Measurements from ENCODE around the gene FAM135A. TPM values are rescaled to one million over a fixed set of nuclear protein-coding genes. Genes with fewer than 3 reads are reported as not detected.

Gene FAM135A
- total RNA-seq, 2 donors from 2014 or later, result 25.8 to 34.0 TPM

GRCh38 chr6:70412252-70413113, 825 bp upstream of the FAM135A start:
- H3K27me3 ChIP-seq (ENCODE audit: control insufficient read depth, insufficient read depth, low read length, poor library complexity, severe bottlenecking), result peaks cover 10% of the 10 kb centered on the region
- peak overlapping the region; percentile 89 for H3K4me3 Mint-ChIP-seq
- peaks cover 5% of the 10 kb centered on the region for H3K36me3 Mint-ChIP-seq (ENCODE audit: low read depth)
- no peaks in the 10 kb centered on the region for H3K4me1 ChIP-seq (ENCODE audit: control insufficient read depth, insufficient read depth, low read length)
- no peak for DNase-seq
- H3K27me3 Mint-ChIP-seq (ENCODE audit: insufficient read depth), result peaks cover 8% of the 10 kb centered on the region
- 42 to 58% methylated on average over 14 to 25 of the region's 25 CpGs for WGBS, 2 experiments (ENCODE audit: insufficient coverage in 1 of 2, insufficient read length in 1 of 2)
- peaks cover 7% of the 10 kb centered on the region for H3K4me1 Mint-ChIP-seq
- H3K9me3 ChIP-seq (ENCODE audit: control insufficient read depth, low read length), result no peaks in the 10 kb centered on the region
- no peak for TF ChIP-seq CTCF (conservative IDR thresholded peaks at IDR 0.05)
- peaks cover 3% of the 10 kb centered on the region for H3K36me3 ChIP-seq (ENCODE audit: control insufficient read depth, insufficient read depth, low read length)
- H3K4me3 ChIP-seq (ENCODE audit: low read length), result peak overlapping the region; percentile 94
- peak overlapping the region; percentile 97 for H3K27ac Mint-ChIP-seq
- peak overlapping the region; percentile 49 for H3K27ac ChIP-seq (ENCODE audit: low read depth, low read length)
- peak overlapping the region; percentile 89 for H3K9ac ChIP-seq (ENCODE audit: extremely low read depth, low read length, poor library complexity, severe bottlenecking)
- H3K9me3 Mint-ChIP-seq, result no peaks in the 10 kb centered on the region

- Mint-ChIP-seq H3K27ac (peak overlapping the region; percentile 94), H3K4me1 (peaks cover 7% of the 10 kb centered on the region), H3K36me3 (ENCODE audit: low read depth) (peaks cover 15% of the 10 kb centered on the region), H3K9me3 (no peaks in the 10 kb centered on the region), H3K4me3 (peak overlapping the region; percentile 89), H3K27me3 (ENCODE audit: insufficient read depth) (peaks cover 3% of the 10 kb centered on the region)
- Histone ChIP-seq H3K4me1 (ENCODE audit: control insufficient read depth, insufficient read depth, low read length) (no peaks in the 10 kb centered on the region), H3K36me3 (ENCODE audit: control insufficient read depth, insufficient read depth, low read length) (peaks cover 12% of the 10 kb centered on the region), H3K27me3 (ENCODE audit: control insufficient read depth, insufficient read depth, low read length, poor library complexity, severe bottlenecking) (no peaks in the 10 kb centered on the region), H3K9ac (ENCODE audit: extremely low read depth, low read length, poor library complexity, severe bottlenecking) (peak overlapping the region; percentile 56), H3K9me3 (ENCODE audit: control insufficient read depth, low read length) (no peaks in the 10 kb centered on the region), H3K27ac (ENCODE audit: low read depth, low read length) (no peak overlapping the region), H3K4me3 (ENCODE audit: low read length) (peak overlapping the region; percentile 93)
- WGBS, 2 experiments (ENCODE audit: insufficient coverage in 1 of 2, insufficient read length in 1 of 2), result 0% methylated on average over 12 to 20 of the region's 20 CpGs
- DNase-seq, result no peak
- TF ChIP-seq CTCF (conservative IDR thresholded peaks at IDR 0.05), result no peak
These were observed 735 bp downstream of the FAM135A start for GRCh38 chr6:70413992-70414494.

- TF ChIP-seq CTCF (conservative IDR thresholded peaks at IDR 0.05), result no peak
- Mint-ChIP-seq H3K4me3 (peak overlapping the region; percentile 89), H3K36me3 (ENCODE audit: low read depth) (peaks cover 19% of the 10 kb centered on the region), H3K27ac (no peak overlapping the region), H3K9me3 (no peaks in the 10 kb centered on the region), H3K27me3 (ENCODE audit: insufficient read depth) (no peaks in the 10 kb centered on the region), H3K4me1 (peaks cover 7% of the 10 kb centered on the region)
- 90% methylated on average over 2 of the region's 2 CpGs; no CpG with 5 or more reads in 1 of the 2 experiments for WGBS, 2 experiments (ENCODE audit: insufficient coverage in 1 of 2, insufficient read length in 1 of 2)
- no peaks in the 10 kb centered on the region for H3K4me1 ChIP-seq (ENCODE audit: control insufficient read depth, insufficient read depth, low read length)
- peaks cover 12% of the 10 kb centered on the region for H3K36me3 ChIP-seq (ENCODE audit: control insufficient read depth, insufficient read depth, low read length)
- no peak overlapping the region for H3K27ac ChIP-seq (ENCODE audit: low read depth, low read length)
- H3K9ac ChIP-seq (ENCODE audit: extremely low read depth, low read length, poor library complexity, severe bottlenecking), result no peak overlapping the region
- no peak for DNase-seq
- H3K9me3 ChIP-seq (ENCODE audit: control insufficient read depth, low read length), result peaks cover 3% of the 10 kb centered on the region
- no peaks in the 10 kb centered on the region for H3K27me3 ChIP-seq (ENCODE audit: control insufficient read depth, insufficient read depth, low read length, poor library complexity, severe bottlenecking)
- H3K4me3 ChIP-seq (ENCODE audit: low read length), result peak overlapping the region; percentile 93
These were observed 1.5 kb downstream of the FAM135A start for GRCh38 chr6:70414813-70415212.

Data from endodermal cell (in vitro differentiated cells).